Adrenal gland (tissue), 12 donors: ENCODE data around the gene CD300C. TPM values are rescaled to one million over a fixed set of nuclear protein-coding genes. Genes with fewer than 3 reads are reported as not detected.

Experiments
- DNase-seq, 7 donors: peaks; one replicate each; pipeline ENCODE4 v3.0.0-alpha.2; 2019 to 2020
- H3K27ac ChIP-seq, 5 donors: fragments of 200-600 bp; sonication (generic) in 4 of 5; 1 replicate in 3 of 5; 2 replicates in 2 of 5; pipeline versions ENCODE4 v1.5.1 to v1.8.0; 2016 to 2020; ENCODE audit warnings: mild to moderate bottlenecking in 1 of 5
- H3K27me3 ChIP-seq: fragments of 200-600 bp; 2 replicates; pipeline ENCODE4 v1.8.0; 2021
- H3K36me3 ChIP-seq, 2 donors: fragments of 200-600 bp; replicated peaks in 1 of 2; 1 replicate in 1 of 2; 2 replicates in 1 of 2; pipeline versions ENCODE4 v1.5.1 to v1.8.0; 2018 to 2022
- H3K4me1 ChIP-seq, 2 donors: fragments of 200-600 bp; replicated peaks in 1 of 2; 1 replicate in 1 of 2; 2 replicates in 1 of 2; pipeline versions ENCODE4 v1.5.1 to v1.8.0; 2018 to 2021
- H3K4me3 ChIP-seq, 4 donors: fragments of 200-600 bp; sonication (generic) in 3 of 4; one replicate each; pipeline ENCODE4 v1.5.1; 2016 to 2018
- H3K9me3 ChIP-seq, 3 donors: fragments of 200-600 bp; sonication (generic) in 1 of 3; replicated peaks in 1 of 3; 1 replicate in 2 of 3; 2 replicates in 1 of 3; pipeline versions ENCODE4 v1.5.1 to v1.8.0; 2016 to 2021
- POLR2A ChIP-seq, 2 donors: fragments of 450-650 bp; IDR thresholded peaks; one replicate each; pipeline ENCODE4 v1.6.1; 2017; ENCODE audit warnings: antibody characterized with exemption in 2 of 2, mild to moderate bottlenecking in 2 of 2, moderate library complexity in 1 of 2
- WGBS, 4 donors: extraction: QIAGEN DNeasy Blood & Tissue Kit in 2 of 4; methylation state at CpG; one replicate each; pipeline versions ENCODE4 v1.1.5 to v1.1.7; 2013 to 2017; 5-methylcytosine and 5-hydroxymethylcytosine counted together
- intact Hi-C, 2 donors: fragments of 100-400 bp; cut with DNase I; formaldehyde crosslinking; loops; one replicate each; pipeline versions ENCODE4 v1.14.1 to v1.15.0; 2022 to 2023
- polyA plus RNA-seq, 3 donors: library from polyadenylated mRNA; stranded (reverse); fragments of 200-250 nt in 2 of 3; fragments of 350-450 nt in 1 of 3; fragmentation: Illumina TruSeq in 1 of 3; extraction: RNeasy Lipid Tissue Mini Kit (QIAGEN cat#74804) in 1 of 3; gene quantifications; one replicate each; pipeline ENCODE4 v1.2.3, GENCODE V29; 2013 to 2014
- total RNA-seq, 9 donors: library from RNA; depleted of rRNA in 4 of 9; stranded (reverse); fragments of >200 nt in 4 of 9; fragments of 120-200 nt in 1 of 9; fragmentation: NEBNext Ultra II Directional in 1 of 9; extraction: Animal tissue kit (Norgen Biotek cat#: 25700) in 1 of 9; gene quantifications; one replicate each; pipeline versions ENCODE4 v1.1.0 to v1.2.4, GENCODE V29; 2013 to 2023
- TF ChIP-seq, protein P1 (sequence below), 6 experiments: fragments of 450-650 bp in 4 of 6; fragments of 200-600 bp in 2 of 6; sonication (generic) in 1 of 6; IDR thresholded peaks; 1 replicate in 5 of 6; 2 replicates in 1 of 6; pipeline versions ENCODE4 v1.5.1 to v1.8.0; 2016 to 2021; ENCODE audit warnings: antibody characterized with exemption in 6 of 6, mild to moderate bottlenecking in 2 of 6, moderate library complexity in 1 of 6
- donor health status: healthy with polysubstance abuse.
- donor health status: Bipolar disorder and iron deficiency.
- donor health status: DM: yes; HTN: yes; CAD: no.
- donor health status: DM: no; HTN: no; CAD: no.
- donor health status: DM: no; HTN: no; CAD: no.
- donor health status: DM: yes; HTN: yes; CAD: no.

Gene CD300C
- total and polyA plus RNA-seq, 12 donors, result 0.22 to 4.5 (median 2.3) TPM; not detected in 1

- intact Hi-C loops, result no loop called here
- DNase-seq, result peak in 3 of 7 donors; percentile 25 to 54 (median 38)
- H3K36me3 ChIP-seq, result no peaks in the 10 kb centered on the region
- no peak for TF ChIP-seq POLR2A (IDR thresholded peaks at IDR 0.05)
- TF ChIP-seq, protein P1, sequence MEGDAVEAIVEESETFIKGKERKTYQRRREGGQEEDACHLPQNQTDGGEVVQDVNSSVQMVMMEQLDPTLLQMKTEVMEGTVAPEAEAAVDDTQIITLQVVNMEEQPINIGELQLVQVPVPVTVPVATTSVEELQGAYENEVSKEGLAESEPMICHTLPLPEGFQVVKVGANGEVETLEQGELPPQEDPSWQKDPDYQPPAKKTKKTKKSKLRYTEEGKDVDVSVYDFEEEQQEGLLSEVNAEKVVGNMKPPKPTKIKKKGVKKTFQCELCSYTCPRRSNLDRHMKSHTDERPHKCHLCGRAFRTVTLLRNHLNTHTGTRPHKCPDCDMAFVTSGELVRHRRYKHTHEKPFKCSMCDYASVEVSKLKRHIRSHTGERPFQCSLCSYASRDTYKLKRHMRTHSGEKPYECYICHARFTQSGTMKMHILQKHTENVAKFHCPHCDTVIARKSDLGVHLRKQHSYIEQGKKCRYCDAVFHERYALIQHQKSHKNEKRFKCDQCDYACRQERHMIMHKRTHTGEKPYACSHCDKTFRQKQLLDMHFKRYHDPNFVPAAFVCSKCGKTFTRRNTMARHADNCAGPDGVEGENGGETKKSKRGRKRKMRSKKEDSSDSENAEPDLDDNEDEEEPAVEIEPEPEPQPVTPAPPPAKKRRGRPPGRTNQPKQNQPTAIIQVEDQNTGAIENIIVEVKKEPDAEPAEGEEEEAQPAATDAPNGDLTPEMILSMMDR (IDR thresholded peaks at IDR 0.05), result no peak
- 90 to 94% (median 93%) methylated on average over 10 of the region's 10 CpGs for whole genome bisulfite sequencing, 4 donors
- H3K27ac ChIP-seq, result no peak overlapping the region
- H3K4me3 ChIP-seq, result no peak overlapping the region
- H3K9me3 ChIP-seq, result no peaks in the 10 kb centered on the region
- no peaks in the 10 kb centered on the region for H3K4me1 ChIP-seq
- H3K27me3 ChIP-seq, result no peaks in the 10 kb centered on the region
These were observed 31.1 kb downstream of the CD300C start for GRCh38 chr17:74514632-74515334.

GRCh38 chr17:74513987-74514631, 31.8 kb downstream of the CD300C start:
- Histone ChIP-seq H3K27ac (no peak overlapping the region), H3K9me3 (no peaks in the 10 kb centered on the region), H3K4me3 (no peak overlapping the region), H3K4me1 (no peaks in the 10 kb centered on the region), H3K36me3 (no peaks in the 10 kb centered on the region), H3K27me3 (no peaks in the 10 kb centered on the region)
- peak in 4 of 7 donors; percentile 26 to 55 (median 39) for DNase-seq
- WGBS, 4 donors, result 24 to 100% (median 59%) methylated on average over 3 of the region's 3 CpGs
- TF ChIP-seq POLR2A (IDR thresholded peaks at IDR 0.05), result peak in 1 of 2 donors; percentile 8
- TF ChIP-seq, protein P1 (IDR thresholded peaks at IDR 0.05), result peak in 1 of 6 experiments; percentile 19
- intact Hi-C loops, result no loop called here

GRCh38 chr17:74512624-74513091, 33.3 kb downstream of the CD300C start:
- WGBS, 4 donors, result 55 to 66% (median 61%) methylated on average over 7 of the region's 7 CpGs
- peak in 3 of 7 donors; percentile 39 to 51 (median 41) for DNase-seq
- intact Hi-C loops, result no loop called here
- Histone ChIP-seq H3K4me3 (no peak overlapping the region), H3K9me3 (no peaks in the 10 kb centered on the region), H3K36me3 (no peaks in the 10 kb centered on the region), H3K27me3 (no peaks in the 10 kb centered on the region), H3K4me1 (no peaks in the 10 kb centered on the region), H3K27ac (peak overlapping the region in 2 of 5 donors; percentile 21 to 73)
- TF ChIP-seq, protein P1 (IDR thresholded peaks at IDR 0.05), result no peak
- no peak for TF ChIP-seq POLR2A (IDR thresholded peaks at IDR 0.05)

GRCh38 chr17:74512036-74512435, 33.9 kb downstream of the CD300C start:
- intact Hi-C loops, result no loop called here
- 43 to 75% (median 65%) methylated on average over 1 to 2 of the region's 2 CpGs for WGBS, 4 donors
- H3K27ac ChIP-seq, result peak overlapping the region in 2 of 5 donors; percentile 21 to 73

More at GRCh38 chr17:74512036-74512435, 33.9 kb downstream of the CD300C start:
- peak; percentile 53 to 80 (median 73) for DNase-seq
- Histone ChIP-seq H3K27me3 (no peaks in the 10 kb centered on the region), H3K4me3 (no peak overlapping the region), H3K9me3 (no peaks in the 10 kb centered on the region), H3K4me1 (no peaks in the 10 kb centered on the region), H3K36me3 (no peaks in the 10 kb centered on the region)
- TF ChIP-seq, protein P1 (IDR thresholded peaks at IDR 0.05), result no peak
- TF ChIP-seq POLR2A (IDR thresholded peaks at IDR 0.05), result no peak
